Neural cell (in vitro differentiated cells): ENCODE data around the gene KRT14. TPM values are rescaled to one million over a fixed set of nuclear protein-coding genes. Genes with fewer than 3 reads are reported as not detected.

Experiments
- H2AFZ ChIP-seq: fragments of 200-600, 300-800 bp; sonication (generic), shearing (Covaris generic); 2 replicates; pipeline ENCODE4 v1.6.0; 2014; ENCODE audit warnings: low read depth, mild to moderate bottlenecking, antibody characterized with exemption, low read length, moderate library complexity
- H3F3A ChIP-seq: fragments of 200-600 bp; shearing (Covaris generic); 2 replicates; pipeline ENCODE4 v1.6.1; 2016; ENCODE audit warnings: mild to moderate bottlenecking, moderate library complexity, mixed read lengths, antibody characterized with exemption, low read length; ENCODE audit not compliant: insufficient read depth, poor library complexity, severe bottlenecking
- H3K27ac ChIP-seq: fragments of 200-600, 300-800 bp; sonication (generic), shearing (Covaris generic); 2 replicates; pipeline ENCODE4 v1.5.1; 2014; ENCODE audit warnings: mild to moderate bottlenecking, low read length, moderate library complexity
- H3K27me3 ChIP-seq: fragments of 300-800, 200-600 bp; sonication (generic), shearing (Covaris generic); 2 replicates; pipeline ENCODE4 v1.6.0; 2014; ENCODE audit warnings: mild to moderate bottlenecking, low read depth, low read length, moderate library complexity; ENCODE audit not compliant: insufficient read depth
- H3K36me3 ChIP-seq: fragments of 300-800, 200-600 bp; sonication (generic), shearing (Covaris generic); 2 replicates; pipeline ENCODE4 v1.5.1; 2014; ENCODE audit warnings: mild to moderate bottlenecking, antibody characterized with exemption, low read length, moderate library complexity; ENCODE audit not compliant: insufficient read depth
- H3K4me2 ChIP-seq: fragments of 300-800, 200-600 bp; sonication (generic), shearing (Covaris generic); 2 replicates; pipeline ENCODE4 v1.6.0; 2014; ENCODE audit warnings: mild to moderate bottlenecking, low read length
- H3K4me3 ChIP-seq: fragments of 300-800, 200-600 bp; sonication (generic), shearing (Covaris generic); 2 replicates; pipeline ENCODE4 v1.5.1; 2014; ENCODE audit warnings: mild to moderate bottlenecking, low read length, moderate library complexity
- H3K79me2 ChIP-seq: fragments of 200-600 bp; shearing (Covaris generic); replicated peaks from 2 replicates; pipeline ENCODE4 v1.6.0; 2014; ENCODE audit warnings: mild to moderate bottlenecking, low read length, moderate library complexity; ENCODE audit not compliant: insufficient read depth
- H3K9ac ChIP-seq: fragments of 300-800, 200-600 bp; sonication (generic), shearing (Covaris generic); 2 replicates; pipeline ENCODE4 v1.6.1; 2016; ENCODE audit warnings: mild to moderate bottlenecking, low read length, mixed read lengths
- H3K9me2 ChIP-seq: fragments of 200-600 bp; shearing (Covaris generic); 2 replicates; pipeline ENCODE4 v1.6.1; 2016; ENCODE audit warnings: mild to moderate bottlenecking, low read length, mixed read lengths; ENCODE audit not compliant: insufficient read depth
- H3K9me3 ChIP-seq: fragments of 200-600, 300-800 bp; sonication (generic), shearing (Covaris generic); 2 replicates; pipeline ENCODE4 v1.6.1; 2016; ENCODE audit warnings: mild to moderate bottlenecking, mixed run types, low read length, moderate library complexity, mixed read lengths
- H4K20me1 ChIP-seq: fragments of 200-600 bp; shearing (Covaris generic); 2 replicates; pipeline ENCODE4 v1.6.1; 2016; ENCODE audit warnings: mild to moderate bottlenecking, mixed run types; ENCODE audit not compliant: insufficient read depth
- CTCF ChIP-seq: fragments of 450-650 bp; IDR thresholded peaks from 2 replicates; pipeline ENCODE4 v1.5.1; 2014; ENCODE audit warnings: antibody characterized with exemption, mild to moderate bottlenecking, moderate library complexity; ENCODE audit not compliant: poor library complexity, severe bottlenecking
- MXI1 ChIP-seq: fragments of 450-650 bp; conservative IDR thresholded peaks from 2 replicates; pipeline ENCODE4 v1.6.1; 2014; ENCODE audit warnings: antibody characterized with exemption, mild to moderate bottlenecking; ENCODE audit not compliant: poor library complexity, severe bottlenecking
- RAD21 ChIP-seq: fragments of 450-650 bp; conservative IDR thresholded peaks from 2 replicates; pipeline ENCODE4 v1.6.1; 2014; ENCODE audit warnings: antibody characterized with exemption, mild to moderate bottlenecking, moderate library complexity
- REST ChIP-seq: IDR thresholded peaks from 2 replicates; pipeline ENCODE4 v1.6.1; 2012; ENCODE audit warnings: borderline replicate concordance
- polyA plus RNA-seq: library from polyadenylated mRNA; depleted of rRNA; stranded (reverse); fragments of >200 nt; gene quantifications from 2 replicates; pipeline ENCODE4 v1.2.3, GENCODE V29; 2014

The KRT14 gene
- polyA plus RNA-seq, 1 donor from 2014 or later, result not detected

GRCh38 chr17:41539071-41539492, 47.6 kb downstream of the KRT14 start:
- Histone ChIP-seq H3K4me2 (no peak overlapping the region), H2AFZ (no peak overlapping the region), H3K27me3 (no peaks in the 10 kb centered on the region), H3K9ac (no peak overlapping the region), H3K9me3 (no peaks in the 10 kb centered on the region), H3F3A (no peaks in the 10 kb centered on the region), H3K79me2 (no peaks in the 10 kb centered on the region), H4K20me1 (no peaks in the 10 kb centered on the region), H3K36me3 (no peaks in the 10 kb centered on the region), H3K9me2 (no peaks in the 10 kb centered on the region), H3K27ac (no peak overlapping the region), H3K4me3 (no peak overlapping the region)
- no peak for TF ChIP-seq MXI1

- Histone ChIP-seq H3K79me2 (no peaks in the 10 kb centered on the region), H3K27me3 (no peaks in the 10 kb centered on the region), H3K9me3 (no peaks in the 10 kb centered on the region), H3K4me3 (no peak overlapping the region), H3K27ac (no peak overlapping the region), H2AFZ (no peak overlapping the region), H3F3A (no peaks in the 10 kb centered on the region), H3K36me3 (no peaks in the 10 kb centered on the region), H3K9me2 (no peaks in the 10 kb centered on the region), H4K20me1 (no peaks in the 10 kb centered on the region), H3K4me2 (no peak overlapping the region), H3K9ac (no peak overlapping the region)
- TF ChIP-seq RAD21, result no peak
- TF ChIP-seq REST, result peak; percentile 38
Observed at GRCh38 chr17:41538565-41538991, 48.1 kb downstream of the KRT14 start.

GRCh38 chr17:41537990-41538389, 48.7 kb downstream of the KRT14 start:
- Histone ChIP-seq H3K9ac (no peak overlapping the region), H3K79me2 (no peaks in the 10 kb centered on the region), H4K20me1 (no peaks in the 10 kb centered on the region), H3K4me2 (no peak overlapping the region), H3K9me3 (no peaks in the 10 kb centered on the region), H3K36me3 (no peaks in the 10 kb centered on the region), H3K27ac (no peak overlapping the region), H2AFZ (no peak overlapping the region), H3K9me2 (no peaks in the 10 kb centered on the region), H3K4me3 (no peak overlapping the region), H3K27me3 (no peaks in the 10 kb centered on the region), H3F3A (no peaks in the 10 kb centered on the region)
- TF ChIP-seq RAD21, result no peak
- TF ChIP-seq CTCF, result no peak

- Histone ChIP-seq H3K79me2 (no peaks in the 10 kb centered on the region), H3K4me2 (no peak overlapping the region)
Observed at GRCh38 chr17:41537614-41537954, 49.1 kb downstream of the KRT14 start.

More at GRCh38 chr17:41537614-41537954, 49.1 kb downstream of the KRT14 start:
- Histone ChIP-seq H4K20me1 (no peaks in the 10 kb centered on the region), H3F3A (no peaks in the 10 kb centered on the region), H3K9me3 (no peaks in the 10 kb centered on the region), H3K36me3 (no peaks in the 10 kb centered on the region), H3K4me3 (no peak overlapping the region), H3K9me2 (no peaks in the 10 kb centered on the region), H3K9ac (no peak overlapping the region), H3K27ac (no peak overlapping the region), H3K27me3 (no peaks in the 10 kb centered on the region), H2AFZ (no peak overlapping the region)
- TF ChIP-seq RAD21, result no peak
